Neural crest cell (in vitro differentiated cells): ENCODE results near the gene HMGA1. TPM values are rescaled to one million over a fixed set of nuclear protein-coding genes. Genes with fewer than 3 reads are reported as not detected.

Experiments used
- DNase-seq: peaks from one replicate; pipeline ENCODE4 v3.0.0; 2021; ENCODE audit warnings: low read depth, mixed read lengths, low spot score
- H3K27ac Mint-ChIP-seq: one replicate; pipeline ENCODE4 v1.8.0; 2021; ENCODE audit warnings: mild to moderate bottlenecking, mixed read lengths; ENCODE audit not compliant: unreplicated experiment
- H3K27me3 Mint-ChIP-seq: 2 replicates; pipeline ENCODE4 v1.8.0; 2021; ENCODE audit warnings: low read depth, mild to moderate bottlenecking, mixed read lengths
- H3K36me3 Mint-ChIP-seq: 2 replicates; pipeline ENCODE4 v1.8.0; 2021; ENCODE audit warnings: low read depth, mild to moderate bottlenecking, mixed read lengths
- H3K4me1 Mint-ChIP-seq: 2 replicates; pipeline ENCODE4 v1.8.0; 2021; ENCODE audit warnings: mixed read lengths
- H3K4me3 Mint-ChIP-seq: one replicate; pipeline ENCODE4 v1.8.0; 2021; ENCODE audit warnings: mild to moderate bottlenecking, mixed read lengths
- H3K9me3 Mint-ChIP-seq: 2 replicates; pipeline ENCODE4 v1.8.0; 2021; ENCODE audit warnings: mixed read lengths
- total RNA-seq: library from RNA; stranded (reverse); gene quantifications from 2 replicates; pipeline ENCODE4 v1.2.1, GENCODE V29; 2021
- TF ChIP-seq, protein P1 (sequence below): fragments of 200-600 bp; sonication (generic); conservative IDR thresholded peaks from 2 replicates; pipeline ENCODE4 v1.5.0; 2021; ENCODE audit warnings: antibody characterized with exemption, mild to moderate bottlenecking

The HMGA1 gene
- total RNA-seq, 1 donor from 2014 or later, result 1,143 TPM

DNA sequence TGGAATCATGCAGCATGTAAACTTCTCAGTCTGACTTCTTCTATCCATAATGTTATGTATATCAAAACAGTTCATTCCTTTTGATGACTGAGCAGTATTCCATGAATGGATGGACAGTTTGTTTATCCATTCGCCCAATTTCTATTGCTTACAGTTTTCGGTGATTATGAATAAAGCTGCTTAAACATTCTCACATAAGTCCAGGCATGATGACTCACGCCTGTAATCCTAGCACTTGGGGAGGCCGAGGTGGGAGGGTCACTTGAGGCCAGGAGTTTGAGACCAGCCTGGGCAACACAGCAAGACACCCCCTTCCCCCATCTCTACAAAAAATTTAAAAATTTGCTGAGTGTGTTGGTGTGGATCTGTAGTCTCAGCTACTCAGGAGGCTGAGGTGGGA is 22.9 kb upstream of the HMGA1 start:
- no peak for DNase-seq

DNA sequence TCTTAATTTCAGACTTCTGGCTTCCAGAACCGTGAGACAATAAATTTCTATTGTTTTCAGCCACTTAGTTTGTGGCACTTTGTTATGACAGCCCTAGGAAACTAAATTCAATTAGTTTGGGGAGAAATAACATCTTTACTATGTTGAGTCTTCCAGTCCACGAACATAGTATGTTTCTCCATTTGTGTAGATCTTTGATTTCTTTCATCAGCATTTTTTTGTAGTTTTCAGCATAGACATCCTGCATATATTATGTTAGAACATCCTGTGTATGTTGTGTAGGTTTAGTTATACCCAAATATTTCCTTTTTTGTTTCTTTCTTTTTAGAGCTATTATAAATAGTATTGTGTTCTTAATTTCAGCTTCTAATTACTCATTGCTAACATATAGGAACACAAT is 18.0 kb upstream of the HMGA1 start:
- TF ChIP-seq, protein P1, sequence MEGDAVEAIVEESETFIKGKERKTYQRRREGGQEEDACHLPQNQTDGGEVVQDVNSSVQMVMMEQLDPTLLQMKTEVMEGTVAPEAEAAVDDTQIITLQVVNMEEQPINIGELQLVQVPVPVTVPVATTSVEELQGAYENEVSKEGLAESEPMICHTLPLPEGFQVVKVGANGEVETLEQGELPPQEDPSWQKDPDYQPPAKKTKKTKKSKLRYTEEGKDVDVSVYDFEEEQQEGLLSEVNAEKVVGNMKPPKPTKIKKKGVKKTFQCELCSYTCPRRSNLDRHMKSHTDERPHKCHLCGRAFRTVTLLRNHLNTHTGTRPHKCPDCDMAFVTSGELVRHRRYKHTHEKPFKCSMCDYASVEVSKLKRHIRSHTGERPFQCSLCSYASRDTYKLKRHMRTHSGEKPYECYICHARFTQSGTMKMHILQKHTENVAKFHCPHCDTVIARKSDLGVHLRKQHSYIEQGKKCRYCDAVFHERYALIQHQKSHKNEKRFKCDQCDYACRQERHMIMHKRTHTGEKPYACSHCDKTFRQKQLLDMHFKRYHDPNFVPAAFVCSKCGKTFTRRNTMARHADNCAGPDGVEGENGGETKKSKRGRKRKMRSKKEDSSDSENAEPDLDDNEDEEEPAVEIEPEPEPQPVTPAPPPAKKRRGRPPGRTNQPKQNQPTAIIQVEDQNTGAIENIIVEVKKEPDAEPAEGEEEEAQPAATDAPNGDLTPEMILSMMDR, result no peak
- Mint-ChIP-seq H3K27me3 (no peaks in the 10 kb centered on the region), H3K27ac (no peak overlapping the region), H3K4me1 (peaks cover 12% of the 10 kb centered on the region), H3K4me3 (no peak overlapping the region), H3K36me3 (no peaks in the 10 kb centered on the region), H3K9me3 (no peaks in the 10 kb centered on the region)
- no peak for DNase-seq

More for the DNA sequence above, 22.9 kb upstream of the HMGA1 start:
- Mint-ChIP-seq H3K36me3 (no peaks in the 10 kb centered on the region), H3K27me3 (no peaks in the 10 kb centered on the region), H3K27ac (no peak overlapping the region), H3K4me3 (no peak overlapping the region), H3K9me3 (no peaks in the 10 kb centered on the region), H3K4me1 (peaks cover 4% of the 10 kb centered on the region)
- TF ChIP-seq, protein P1, result no peak

DNA sequence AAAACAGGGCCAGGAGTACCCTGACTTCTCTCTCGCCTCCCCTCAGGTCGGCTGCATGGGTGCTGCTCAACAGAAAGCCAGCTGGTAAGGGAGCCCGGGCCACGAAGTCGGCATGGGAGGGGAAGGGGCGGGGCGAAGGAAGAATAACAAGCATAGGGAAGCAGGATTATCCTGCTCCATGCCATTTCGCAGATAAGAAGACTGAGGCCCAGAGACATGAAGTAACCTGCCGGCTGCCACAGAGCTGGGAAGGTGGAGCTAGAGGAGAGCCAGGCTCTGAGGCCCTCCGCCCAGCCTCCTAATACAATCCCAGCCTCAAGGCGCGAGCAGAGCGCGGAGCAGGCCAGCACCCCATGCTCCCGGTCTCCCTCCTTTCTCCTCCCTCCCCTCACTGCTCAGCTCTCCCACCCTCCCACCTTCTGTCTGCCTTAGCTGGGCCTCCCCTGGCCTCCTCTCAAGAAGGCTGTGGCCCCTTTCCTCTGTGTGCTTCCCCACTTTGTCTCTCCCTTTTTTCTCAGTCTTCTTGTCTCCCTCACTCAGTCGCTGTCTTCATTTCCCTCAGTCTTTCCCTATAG is 13.2 kb upstream of the HMGA1 start:
- peaks cover 29% of the 10 kb centered on the region for H3K4me1 Mint-ChIP-seq
- no peaks in the 10 kb centered on the region for H3K27me3 Mint-ChIP-seq
- peak overlapping the region; percentile 85 for H3K27ac Mint-ChIP-seq
- TF ChIP-seq, protein P1, result no peak
- H3K36me3 Mint-ChIP-seq, result no peaks in the 10 kb centered on the region
- no peak for DNase-seq
- H3K4me3 Mint-ChIP-seq, result peak overlapping the region; percentile 67
- H3K9me3 Mint-ChIP-seq, result no peaks in the 10 kb centered on the region

DNA sequence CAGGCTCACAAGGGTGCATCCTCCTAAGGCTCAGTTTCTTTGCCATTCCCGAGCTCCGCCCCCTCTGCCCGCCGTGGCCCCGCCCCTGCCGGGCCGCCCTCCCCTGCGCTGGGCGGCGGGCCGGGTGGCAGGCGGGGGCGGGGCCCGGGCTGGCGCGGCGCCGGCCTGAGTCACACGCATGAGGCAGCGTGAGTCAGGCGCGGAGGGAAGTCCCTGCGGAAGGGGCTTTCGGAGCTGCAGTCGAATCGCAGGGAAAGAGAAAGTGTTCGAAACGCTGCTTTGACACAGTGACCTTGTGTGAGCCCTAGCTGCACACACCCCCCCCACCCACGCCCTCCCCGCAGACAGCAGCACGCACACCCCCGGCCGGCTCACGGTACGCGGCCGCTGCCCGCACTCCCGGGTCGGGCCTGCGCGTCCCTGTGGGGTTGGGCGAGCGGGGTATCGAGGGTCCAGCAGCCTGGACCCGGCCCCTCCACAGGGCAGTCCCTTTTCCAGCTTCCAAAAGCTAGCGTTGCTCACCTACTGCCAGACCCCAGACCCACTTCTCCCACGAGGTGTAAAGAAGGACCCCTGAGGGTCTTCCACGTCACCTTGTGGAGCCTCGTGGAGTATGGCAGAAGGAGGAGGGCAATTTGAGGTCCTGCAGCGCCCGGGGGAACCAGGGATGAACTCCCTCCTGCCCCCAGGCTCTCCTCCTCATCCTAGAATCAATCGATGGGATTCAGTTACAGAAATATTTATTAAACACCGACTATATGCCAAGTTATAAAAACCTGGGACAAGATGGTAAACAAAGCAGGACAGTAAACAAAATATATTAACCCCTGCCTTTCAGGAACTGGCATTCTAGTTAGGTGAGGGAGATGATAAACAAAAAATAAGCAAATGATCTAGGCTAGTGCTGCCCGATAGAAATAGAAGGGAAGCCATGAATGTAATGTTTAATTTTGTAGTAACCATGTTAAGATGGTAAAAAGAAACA is 12.4 kb upstream of the HMGA1 start:
- no peaks in the 10 kb centered on the region for H3K9me3 Mint-ChIP-seq
- DNase-seq, result peak; percentile 86
- peaks cover 29% of the 10 kb centered on the region for H3K4me1 Mint-ChIP-seq
- TF ChIP-seq, protein P1, result no peak
- no peaks in the 10 kb centered on the region for H3K27me3 Mint-ChIP-seq
- peak overlapping the region; percentile 85 for H3K27ac Mint-ChIP-seq
- no peaks in the 10 kb centered on the region for H3K36me3 Mint-ChIP-seq
- H3K4me3 Mint-ChIP-seq, result peak overlapping the region; percentile 67

DNA sequence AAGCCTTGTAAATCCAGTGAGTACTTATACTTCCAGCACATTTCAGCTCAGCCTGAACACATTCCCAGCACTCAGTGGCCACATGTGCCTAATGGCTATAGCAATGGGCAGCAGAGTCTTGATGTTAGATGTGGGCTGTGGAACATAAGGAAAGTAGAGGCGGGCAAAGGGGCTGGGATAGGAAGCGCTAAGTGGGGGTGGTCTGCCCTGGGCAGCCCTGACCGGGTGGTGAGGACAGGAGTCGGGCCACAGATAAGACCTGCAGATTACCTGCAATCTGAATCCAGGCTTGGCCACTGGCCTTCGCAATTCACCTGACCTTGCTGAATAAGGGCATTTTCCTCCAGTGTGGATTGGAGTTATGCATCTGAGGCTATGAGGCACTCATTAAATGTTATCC is 11.1 kb upstream of the HMGA1 start:
- no peak for DNase-seq
- H3K27ac Mint-ChIP-seq, result no peak overlapping the region
- peaks cover 32% of the 10 kb centered on the region for H3K4me1 Mint-ChIP-seq
- no peaks in the 10 kb centered on the region for H3K36me3 Mint-ChIP-seq
- no peaks in the 10 kb centered on the region for H3K27me3 Mint-ChIP-seq
- H3K9me3 Mint-ChIP-seq, result no peaks in the 10 kb centered on the region
- no peak overlapping the region for H3K4me3 Mint-ChIP-seq
- TF ChIP-seq, protein P1, result no peak
